ENCODE measurements around the gene YIPF4. TPM values are rescaled to one million over a fixed set of nuclear protein-coding genes. Genes with fewer than 3 reads are reported as not detected.
A peak's percentile ranks its signal among the peaks of the same experiment; 100 is the strongest.

The YIPF4 gene
- total RNA-seq, 2 donors from 2014 or later: 24.9 to 25.8 TPM

DNA sequence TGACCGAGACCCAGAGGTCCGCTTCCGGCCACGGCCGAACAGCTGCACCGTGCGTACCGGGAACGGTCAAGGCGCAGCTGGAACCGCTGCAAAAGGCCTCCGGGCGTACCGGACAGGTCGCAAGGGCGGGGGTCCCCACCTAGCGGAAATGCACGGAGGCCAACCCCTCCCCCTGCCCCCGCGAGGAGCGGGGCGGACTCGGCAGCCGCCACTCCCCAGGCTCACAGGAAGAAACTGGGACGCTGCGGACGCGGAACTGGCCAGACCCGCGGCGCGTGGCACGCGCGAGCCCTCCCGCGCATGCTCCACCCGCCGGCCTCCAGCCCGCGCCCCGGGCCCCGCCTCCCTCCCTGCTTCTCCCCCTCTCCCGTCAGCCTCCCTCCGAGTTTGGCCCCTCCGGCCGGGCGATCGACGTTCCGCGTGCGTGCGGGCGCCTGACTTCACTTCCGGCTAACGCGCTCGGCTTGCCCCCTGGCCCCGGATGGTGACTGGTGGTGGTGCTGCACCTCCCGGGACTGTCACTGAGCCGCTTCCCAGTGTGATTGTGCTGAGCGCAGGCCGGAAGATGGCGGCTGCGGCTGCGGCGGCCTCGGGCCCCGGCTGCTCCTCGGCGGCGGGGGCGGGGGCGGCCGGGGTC lies 79.1 kb downstream of the YIPF4 start, which contains the start of gene BIRC6:
Gene BIRC6, plus strand, starts transcription at position 343 of the 637 bp plus-strand sequence. Its CDS starts 139 bp downstream, at position 482.
- Mint-ChIP-seq H3K4me3 (peak within 1 kb of the TSS; percentile 96), H3K27me3 (ENCODE audit: insufficient read depth) (no peaks in the 10 kb centered on the region), H3K36me3 (ENCODE audit: low read depth) (peaks cover 10% of the 10 kb centered on the region), H3K4me1 (peaks cover 19% of the 10 kb centered on the region), H3K9me3 (no peaks in the 10 kb centered on the region), H3K27ac (peak within 1 kb of the TSS; percentile 95)
- peak within 1 kb of the TSS; percentile 94 for H3K4me3 ChIP-seq (ENCODE audit: low read length)
- peak within 1 kb of the TSS; percentile 82 for H3K9ac ChIP-seq (ENCODE audit: extremely low read depth, low read length, poor library complexity, severe bottlenecking)
- H3K27ac ChIP-seq (ENCODE audit: low read depth, low read length): peak within 1 kb of the TSS; percentile 85
- H3K27me3 ChIP-seq (ENCODE audit: control insufficient read depth, insufficient read depth, low read length, poor library complexity, severe bottlenecking): no peaks in the 10 kb centered on the region
- peak; percentile 99 for DNase-seq
- no peak for TF ChIP-seq CTCF (conservative IDR thresholded peaks at IDR 0.05)
- no peaks in the 10 kb centered on the region for H3K4me1 ChIP-seq (ENCODE audit: control insufficient read depth, insufficient read depth, low read length)
- 0% methylated on average over 15 to 76 of the region's 76 CpGs for WGBS, 2 experiments (ENCODE audit: insufficient coverage in 1 of 2, insufficient read length in 1 of 2)
- H3K9me3 ChIP-seq (ENCODE audit: control insufficient read depth, low read length): peaks cover 6% of the 10 kb centered on the region
- peaks cover 8% of the 10 kb centered on the region for H3K36me3 ChIP-seq (ENCODE audit: control insufficient read depth, insufficient read depth, low read length)

- peak; percentile 84 for DNase-seq
- Histone ChIP-seq H3K4me1 (ENCODE audit: control insufficient read depth, insufficient read depth, low read length) (no peaks in the 10 kb centered on the region), H3K36me3 (ENCODE audit: control insufficient read depth, insufficient read depth, low read length) (peaks cover 12% of the 10 kb centered on the region), H3K9me3 (ENCODE audit: control insufficient read depth, low read length) (peaks cover 11% of the 10 kb centered on the region), H3K27me3 (ENCODE audit: control insufficient read depth, insufficient read depth, low read length, poor library complexity, severe bottlenecking) (no peaks in the 10 kb centered on the region), H3K9ac (ENCODE audit: extremely low read depth, low read length, poor library complexity, severe bottlenecking) (peak overlapping the region; percentile 82), H3K4me3 (ENCODE audit: low read length) (peak overlapping the region; percentile 94), H3K27ac (ENCODE audit: low read depth, low read length) (peak overlapping the region; percentile 85)
- Mint-ChIP-seq H3K27ac (peak overlapping the region; percentile 90), H3K4me3 (peak overlapping the region; percentile 96), H3K27me3 (ENCODE audit: insufficient read depth) (no peaks in the 10 kb centered on the region), H3K4me1 (peaks cover 19% of the 10 kb centered on the region), H3K36me3 (ENCODE audit: low read depth) (peaks cover 15% of the 10 kb centered on the region), H3K9me3 (peaks cover 2% of the 10 kb centered on the region)
- WGBS, 2 experiments (ENCODE audit: insufficient coverage in 1 of 2, insufficient read length in 1 of 2): 0% methylated on average over 24 to 57 of the region's 65 CpGs
- TF ChIP-seq CTCF (conservative IDR thresholded peaks at IDR 0.05): no peak
Measured at GRCh38 chr2:32357318-32358110, 79.8 kb downstream of the YIPF4 start.

- H3K36me3 Mint-ChIP-seq (ENCODE audit: low read depth): peaks cover 17% of the 10 kb centered on the region
- peaks cover 2% of the 10 kb centered on the region for H3K9me3 Mint-ChIP-seq
- peak overlapping the region; percentile 58 for H3K9ac ChIP-seq (ENCODE audit: extremely low read depth, low read length, poor library complexity, severe bottlenecking)
- DNase-seq: no peak
- H3K36me3 ChIP-seq (ENCODE audit: control insufficient read depth, insufficient read depth, low read length): peaks cover 12% of the 10 kb centered on the region
- no peak overlapping the region for H3K27ac ChIP-seq (ENCODE audit: low read depth, low read length)
- peak overlapping the region; percentile 96 for H3K4me3 Mint-ChIP-seq
- peaks cover 11% of the 10 kb centered on the region for H3K9me3 ChIP-seq (ENCODE audit: control insufficient read depth, low read length)
- H3K4me1 ChIP-seq (ENCODE audit: control insufficient read depth, insufficient read depth, low read length): no peaks in the 10 kb centered on the region
- WGBS, 2 experiments (ENCODE audit: insufficient coverage in 1 of 2, insufficient read length in 1 of 2): 9 to 33% methylated on average over 5 to 16 of the region's 16 CpGs
- TF ChIP-seq CTCF (conservative IDR thresholded peaks at IDR 0.05): no peak
- H3K4me1 Mint-ChIP-seq: peaks cover 19% of the 10 kb centered on the region
- H3K27ac Mint-ChIP-seq: peak overlapping the region; percentile 32
- H3K4me3 ChIP-seq (ENCODE audit: low read length): peak overlapping the region; percentile 94
- no peaks in the 10 kb centered on the region for H3K27me3 Mint-ChIP-seq (ENCODE audit: insufficient read depth)
- H3K27me3 ChIP-seq (ENCODE audit: control insufficient read depth, insufficient read depth, low read length, poor library complexity, severe bottlenecking): no peaks in the 10 kb centered on the region
Measured at GRCh38 chr2:32358111-32358482, 80.4 kb downstream of the YIPF4 start.
